ENCODE results near the gene MCM7. TPM values are rescaled to one million over a fixed set of nuclear protein-coding genes. Genes with fewer than 3 reads are reported as not detected.

MCM7 gene
- total and polyA plus RNA-seq, 10 of the 15 experiments (the other 5 are each of a cell fraction or from before 2014, with no cell fraction given) = 183 to 383 (median 244) TPM

DNA sequence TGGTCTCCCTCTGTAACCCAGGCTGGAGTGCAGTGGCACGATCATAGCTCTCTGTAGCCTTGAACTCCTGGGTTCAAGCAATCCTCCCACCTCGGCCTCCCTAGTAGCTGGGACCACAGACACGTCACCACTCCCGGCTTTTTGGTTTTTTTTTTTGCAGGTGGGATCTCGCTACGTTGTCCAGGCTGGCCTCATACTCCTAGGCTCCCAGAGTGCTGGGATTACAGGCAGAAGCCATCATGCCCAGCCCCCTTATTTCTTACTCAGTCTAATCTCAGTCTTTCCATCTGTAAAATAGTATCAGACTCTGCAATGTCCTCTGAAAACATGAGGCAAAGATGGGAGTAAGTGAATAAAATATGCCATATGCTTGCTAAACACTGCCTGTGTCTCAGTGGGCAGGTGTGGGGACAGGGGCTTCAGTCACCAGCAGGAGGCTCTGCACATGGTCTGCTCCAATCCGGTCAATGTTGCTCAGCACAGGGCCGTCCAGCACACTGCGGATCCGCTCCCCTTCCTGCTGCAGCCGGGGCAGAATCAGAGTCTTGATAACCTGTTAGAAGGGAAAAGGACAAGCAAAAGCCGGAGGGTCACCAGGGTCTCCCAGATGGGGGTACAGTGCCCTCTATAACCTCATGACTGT is 8.4 kb upstream of the MCM7 start (continued):
- TF ChIP-seq, protein P1, sequence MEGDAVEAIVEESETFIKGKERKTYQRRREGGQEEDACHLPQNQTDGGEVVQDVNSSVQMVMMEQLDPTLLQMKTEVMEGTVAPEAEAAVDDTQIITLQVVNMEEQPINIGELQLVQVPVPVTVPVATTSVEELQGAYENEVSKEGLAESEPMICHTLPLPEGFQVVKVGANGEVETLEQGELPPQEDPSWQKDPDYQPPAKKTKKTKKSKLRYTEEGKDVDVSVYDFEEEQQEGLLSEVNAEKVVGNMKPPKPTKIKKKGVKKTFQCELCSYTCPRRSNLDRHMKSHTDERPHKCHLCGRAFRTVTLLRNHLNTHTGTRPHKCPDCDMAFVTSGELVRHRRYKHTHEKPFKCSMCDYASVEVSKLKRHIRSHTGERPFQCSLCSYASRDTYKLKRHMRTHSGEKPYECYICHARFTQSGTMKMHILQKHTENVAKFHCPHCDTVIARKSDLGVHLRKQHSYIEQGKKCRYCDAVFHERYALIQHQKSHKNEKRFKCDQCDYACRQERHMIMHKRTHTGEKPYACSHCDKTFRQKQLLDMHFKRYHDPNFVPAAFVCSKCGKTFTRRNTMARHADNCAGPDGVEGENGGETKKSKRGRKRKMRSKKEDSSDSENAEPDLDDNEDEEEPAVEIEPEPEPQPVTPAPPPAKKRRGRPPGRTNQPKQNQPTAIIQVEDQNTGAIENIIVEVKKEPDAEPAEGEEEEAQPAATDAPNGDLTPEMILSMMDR (IDR thresholded peaks at IDR 0.05 in 2 of 3, conservative IDR thresholded peaks at IDR 0.05 in 1 of 3; ENCODE audit: control insufficient read depth in 2 of 3, extremely low read depth in 1 of 3, insufficient read depth in 1 of 3, low read depth in 3 of 3, low read length in 3 of 3) = no peak
- TF ChIP-seq JUNB (IDR thresholded peaks at IDR 0.05) = no peak
- TF ChIP-seq ZNF24 (IDR thresholded peaks at IDR 0.05) = no peak
- no peak for TF ChIP-seq NR2C1 (IDR thresholded peaks at IDR 0.05)
- no peak for TF ChIP-seq RAD21 (IDR thresholded peaks at IDR 0.05; ENCODE audit: insufficient read depth, low read depth, low read length)
- TF ChIP-seq, protein P2, sequence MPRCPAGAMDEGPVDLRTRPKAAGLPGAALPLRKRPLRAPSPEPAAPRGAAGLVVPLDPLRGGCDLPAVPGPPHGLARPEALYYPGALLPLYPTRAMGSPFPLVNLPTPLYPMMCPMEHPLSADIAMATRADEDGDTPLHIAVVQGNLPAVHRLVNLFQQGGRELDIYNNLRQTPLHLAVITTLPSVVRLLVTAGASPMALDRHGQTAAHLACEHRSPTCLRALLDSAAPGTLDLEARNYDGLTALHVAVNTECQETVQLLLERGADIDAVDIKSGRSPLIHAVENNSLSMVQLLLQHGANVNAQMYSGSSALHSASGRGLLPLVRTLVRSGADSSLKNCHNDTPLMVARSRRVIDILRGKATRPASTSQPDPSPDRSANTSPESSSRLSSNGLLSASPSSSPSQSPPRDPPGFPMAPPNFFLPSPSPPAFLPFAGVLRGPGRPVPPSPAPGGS (IDR thresholded peaks at IDR 0.05; ENCODE audit: borderline replicate concordance, insufficient read depth, low read depth, low read length, poor library complexity, severe bottlenecking) = no peak

DNA sequence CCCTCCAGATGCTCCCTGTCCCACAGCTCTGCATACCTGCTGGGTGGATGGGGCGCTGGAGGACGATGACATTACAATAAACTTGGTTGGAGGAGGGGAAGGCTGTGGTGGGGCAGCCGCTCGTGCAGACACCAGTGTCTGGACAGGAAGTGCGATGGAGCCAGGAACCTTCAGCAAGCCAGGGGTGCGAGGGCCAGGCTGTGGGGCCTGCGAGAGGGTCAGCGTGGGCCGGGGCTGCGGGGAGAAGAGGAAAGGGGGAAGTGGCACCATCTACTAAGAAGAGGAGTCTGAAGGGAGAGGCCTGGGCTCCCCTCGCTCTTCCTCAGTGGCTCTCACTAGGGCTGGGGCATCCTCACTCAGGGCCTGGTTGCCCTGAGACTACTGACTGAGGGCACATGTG is 6.7 kb upstream of the MCM7 start:
- Histone ChIP-seq H3K9me3 (replicated peaks; ENCODE audit: control insufficient read depth, insufficient read depth, low read length) (no peaks in the 10 kb centered on the region), H3K79me2 (ENCODE audit: control insufficient read depth, insufficient read depth, low read length) (no peaks in the 10 kb centered on the region), H2AFZ (ENCODE audit: control insufficient read depth, low read depth, low read length) (no peak overlapping the region), H3K27me3 (replicated peaks in 1 of 2; ENCODE audit: control insufficient read depth in 2 of 2, insufficient read depth in 2 of 2, low read length in 1 of 2) (no peaks in the 10 kb centered on the region), H3K9ac (ENCODE audit: control insufficient read depth, insufficient read depth, low read length) (no peak overlapping the region), H3K27ac (ENCODE audit: control insufficient read depth, insufficient read depth) (no peak overlapping the region), H3K36me3 (ENCODE audit: control insufficient read depth in 2 of 2, insufficient read depth in 2 of 2, low read length in 1 of 2) (peaks cover 5 to 9% of the 10 kb centered on the region in 2 experiments; a peak in 3 of 4 replicates), H3K4me1 (ENCODE audit: control insufficient read depth, insufficient read depth, low read length) (no peaks in the 10 kb centered on the region), H3K4me2 (ENCODE audit: control insufficient read depth, insufficient read depth) (no peak overlapping the region), H4K20me1 (ENCODE audit: control insufficient read depth, insufficient read depth) (no peaks in the 10 kb centered on the region), H3K4me3 (no peak overlapping the region)
- ChIA-PET CTCF (no interaction called here), RAD21 (ENCODE audit: unreplicated experiment) (no interaction called here), SMC1A (ENCODE audit: uncharacterized antibody, unreplicated experiment) (no interaction called here), POLR2A (no interaction called here)
- no TSS peak for BruUV-seq (replicated peaks)
- FAIRE-seq (no peak), DNase-seq (ENCODE audit: low read depth, low spot score) (no peak), ATAC-seq (no peak)
- in situ Hi-C loops (cut with MboI) = no loop called here
- 70% methylated on average over 11 of the region's 11 CpGs for WGBS (ENCODE audit: insufficient coverage, insufficient replicate concordance, low lambda C conversion rate, missing lambda C conversion rate)
- TF ChIP-seq EED (IDR thresholded peaks at IDR 0.05; ENCODE audit: low read depth) (no peak), ZNF207 (IDR thresholded peaks at IDR 0.05; ENCODE audit: borderline replicate concordance) (no peak), TCF12 (IDR thresholded peaks at IDR 0.05; ENCODE audit: low read depth, low read length) (no peak), LARP7 (IDR thresholded peaks at IDR 0.05) (no peak), CREM (IDR thresholded peaks at IDR 0.05; ENCODE audit: low read depth) (no peak), BHLHE40 (IDR thresholded peaks at IDR 0.05; ENCODE audit: borderline replicate concordance in 1 of 2, low read depth in 2 of 2, low read length in 1 of 2) (no peak), ATF7 (IDR thresholded peaks at IDR 0.05; ENCODE audit: low read depth) (no peak), CREB1 (IDR thresholded peaks at IDR 0.05; ENCODE audit: low read depth) (no peak), CHD2 (IDR thresholded peaks at IDR 0.05; ENCODE audit: borderline replicate concordance, low read depth, low read length) (no peak), SUZ12 (IDR thresholded peaks at IDR 0.05; ENCODE audit: unreplicated experiment) (no peak), ZNF622 (IDR thresholded peaks at IDR 0.05) (no peak), CBFB (IDR thresholded peaks at IDR 0.05; ENCODE audit: low read depth) (no peak), RAD21 (IDR thresholded peaks at IDR 0.05; ENCODE audit: insufficient read depth, low read depth, low read length) (no peak), NFYA (IDR thresholded peaks at IDR 0.05; ENCODE audit: borderline replicate concordance, low read depth, low read length) (no peak), RELA (IDR thresholded peaks at IDR 0.05; ENCODE audit: borderline replicate concordance, partially characterized antibody) (no peak), TCF3 (IDR thresholded peaks at IDR 0.05; ENCODE audit: borderline replicate concordance, insufficient read depth, low read depth, low read length) (no peak)
- intact Hi-C loops (cut with micrococcal nuclease; ENCODE audit: unreplicated experiment) = no loop called here
